H9 (cell line): Measurements from ENCODE around the gene MYO1D. TPM values are rescaled to one million over a fixed set of nuclear protein-coding genes. Genes with fewer than 3 reads are reported as not detected.

Experiments used
- DNase-seq: peaks from one replicate; pipeline ENCODE4 v3.0.0-alpha.2; 2017
- H2AFZ ChIP-seq: one replicate; pipeline ENCODE4 v1.6.1; 2013; ENCODE audit warnings: mild to moderate bottlenecking, low read length, control low read depth, moderate library complexity
- H2AK5ac ChIP-seq: 2 replicates; pipeline ENCODE4 v1.6.1; 2013; ENCODE audit warnings: low read length, control low read depth, mixed read lengths; ENCODE audit not compliant: insufficient read length
- H2BK120ac ChIP-seq: one replicate; pipeline ENCODE4 v1.6.1; 2013; ENCODE audit warnings: low read depth, mild to moderate bottlenecking, low read length, control low read depth, inconsistent platforms; ENCODE audit not compliant: poor library complexity, severe bottlenecking
- H2BK12ac ChIP-seq: 2 replicates; pipeline ENCODE4 v1.6.1; 2013; ENCODE audit warnings: low read length, control low read depth, mixed read lengths, low read depth; ENCODE audit not compliant: insufficient read length
- H2BK15ac ChIP-seq: 2 replicates; pipeline ENCODE4 v1.6.1; 2013; ENCODE audit warnings: low read depth, low read length, control low read depth
- H2BK20ac ChIP-seq: one replicate; pipeline ENCODE4 v1.6.1; 2013; ENCODE audit warnings: low read depth, mild to moderate bottlenecking, low read length, control low read depth, inconsistent platforms; ENCODE audit not compliant: poor library complexity, severe bottlenecking
- H2BK5ac ChIP-seq: 2 replicates; pipeline ENCODE4 v1.6.1; 2013; ENCODE audit warnings: low read length, control low read depth, mixed read lengths; ENCODE audit not compliant: insufficient read length
- H3K14ac ChIP-seq: 2 replicates; pipeline ENCODE4 v1.6.1; 2013; ENCODE audit warnings: low read length, control low read depth; ENCODE audit not compliant: insufficient read depth
- H3K18ac ChIP-seq: 2 replicates; pipeline ENCODE4 v1.6.1; 2013; ENCODE audit warnings: low read depth, mild to moderate bottlenecking, mixed read lengths, low read length, control low read depth; ENCODE audit not compliant: insufficient read length
- H3K23ac ChIP-seq: 2 replicates; pipeline ENCODE4 v1.6.1; 2013; ENCODE audit warnings: low read length, control low read depth, mixed read lengths, low read depth; ENCODE audit not compliant: insufficient read length
- H3K23me2 ChIP-seq: 2 replicates; pipeline ENCODE4 v1.6.1; 2013; ENCODE audit warnings: low read depth, mild to moderate bottlenecking, mixed read lengths, low read length, control low read depth; ENCODE audit not compliant: insufficient read length, poor library complexity, severe bottlenecking
- H3K27ac ChIP-seq: 2 replicates; pipeline ENCODE4 v1.5.1; 2013; ENCODE audit warnings: low read length, control low read depth, mixed read lengths, low read depth; ENCODE audit not compliant: insufficient read length
- H3K27me3 ChIP-seq: 2 replicates; pipeline ENCODE4 v1.6.1; 2013; ENCODE audit warnings: low read length, control low read depth, inconsistent platforms; ENCODE audit not compliant: insufficient read depth
- H3K4ac ChIP-seq: 2 replicates; pipeline ENCODE4 v1.6.1; 2013; ENCODE audit warnings: low read depth, mild to moderate bottlenecking, control low read depth, inconsistent platforms, low read length, moderate library complexity
- H3K4me1 ChIP-seq: 2 replicates; pipeline ENCODE4 v1.6.1; 2013; ENCODE audit warnings: low read length, control low read depth, inconsistent platforms; ENCODE audit not compliant: insufficient read depth
- H3K4me2 ChIP-seq: 2 replicates; pipeline ENCODE4 v1.6.1; 2013; ENCODE audit warnings: low read length, control low read depth, mixed read lengths; ENCODE audit not compliant: insufficient read length, insufficient read depth
- H3K56ac ChIP-seq: 2 replicates; pipeline ENCODE4 v1.6.1; 2013; ENCODE audit warnings: low read depth, mild to moderate bottlenecking, mixed read lengths, low read length, control low read depth; ENCODE audit not compliant: insufficient read length
- H3K79me1 ChIP-seq: 2 replicates; pipeline ENCODE4 v1.6.1; 2013; ENCODE audit warnings: low read depth, mild to moderate bottlenecking, moderate library complexity, low read length, control low read depth, inconsistent platforms; ENCODE audit not compliant: insufficient read depth, poor library complexity, severe bottlenecking
- H3K79me2 ChIP-seq: 2 replicates; pipeline ENCODE4 v1.6.1; 2013; ENCODE audit warnings: low read length, control low read depth, inconsistent platforms; ENCODE audit not compliant: insufficient read depth
- H3K9ac ChIP-seq: 2 replicates; pipeline ENCODE4 v1.6.1; 2013; ENCODE audit warnings: low read length, control low read depth, mixed read lengths; ENCODE audit not compliant: insufficient read length; ENCODE audit errors: extremely low read depth
- H3K9me3 ChIP-seq: one replicate; pipeline ENCODE4 v1.6.1; 2013; ENCODE audit warnings: low read depth, low read length, inconsistent platforms; ENCODE audit not compliant: control insufficient read depth
- H3T11ph ChIP-seq: one replicate; pipeline ENCODE4 v1.6.1; 2013; ENCODE audit warnings: mild to moderate bottlenecking, low read length, control low read depth, inconsistent platforms
- H4K20me1 ChIP-seq: one replicate; pipeline ENCODE4 v1.6.1; 2013; ENCODE audit not compliant: control insufficient read depth, insufficient read length, insufficient read depth
- H4K5ac ChIP-seq: 2 replicates; pipeline ENCODE4 v1.6.1; 2013; ENCODE audit warnings: low read depth, mild to moderate bottlenecking, mixed read lengths, low read length, control low read depth; ENCODE audit not compliant: insufficient read length
- H4K8ac ChIP-seq: replicated peaks from 2 replicates; pipeline ENCODE4 v1.6.1; 2013; ENCODE audit warnings: low read length, control low read depth, mixed read lengths, low read depth; ENCODE audit not compliant: insufficient read length
- H4K91ac ChIP-seq: 2 replicates; pipeline ENCODE4 v1.6.1; 2013; ENCODE audit warnings: low read depth, mild to moderate bottlenecking, moderate library complexity, mixed read lengths, low read length, control low read depth; ENCODE audit not compliant: insufficient read length
- H3K27ac Mint-ChIP-seq, 3 experiments: 2 replicates in 2 of 3; 3 replicates in 1 of 3; pipeline ENCODE4 v1.8.0; 2020 to 2021; ENCODE audit warnings: mixed read lengths in 3 of 3, mild to moderate bottlenecking in 1 of 3, moderate library complexity in 1 of 3
- H3K27me3 Mint-ChIP-seq: 2 replicates; pipeline ENCODE4 v1.8.0; 2021; ENCODE audit warnings: low read depth, mild to moderate bottlenecking, moderate library complexity, mixed read lengths
- H3K36me3 Mint-ChIP-seq, 3 experiments: 2 replicates in 2 of 3; 3 replicates in 1 of 3; pipeline ENCODE4 v1.8.0; 2020 to 2021; ENCODE audit warnings: low read depth in 3 of 3, mixed read lengths in 3 of 3; ENCODE audit not compliant: insufficient read depth in 1 of 3
- H3K4me1 Mint-ChIP-seq, 2 experiments: 2 replicates each; pipeline ENCODE4 v1.8.0; 2020; ENCODE audit warnings: mixed read lengths in 2 of 2
- H3K4me3 Mint-ChIP-seq, 2 experiments: 2 replicates in 1 of 2; 3 replicates in 1 of 2; pipeline ENCODE4 v1.8.0; 2020 to 2021; ENCODE audit warnings: mild to moderate bottlenecking in 2 of 2, mixed read lengths in 2 of 2, moderate library complexity in 1 of 2
- H3K9me3 Mint-ChIP-seq, 2 experiments: 2 replicates in 1 of 2; 3 replicates in 1 of 2; pipeline ENCODE4 v1.8.0; 2020; ENCODE audit warnings: mild to moderate bottlenecking in 2 of 2, mixed read lengths in 2 of 2, moderate library complexity in 1 of 2
- CTCF ChIP-seq: fragments of 200-600 bp; sonication (generic); conservative IDR thresholded peaks from 3 replicates; pipeline ENCODE4 v1.8.0; 2021; ENCODE audit warnings: antibody characterized with exemption, mild to moderate bottlenecking
- WGBS: extraction: QIAGEN DNeasy Blood & Tissue Kit; methylation state at CpG from one replicate; pipeline ENCODE4 v1.1.7; 2013; ENCODE audit warnings: missing lambda C conversion rate, low lambda C conversion rate, mixed read lengths; ENCODE audit not compliant: insufficient read length; ENCODE audit errors: extremely low coverage; 5-methylcytosine and 5-hydroxymethylcytosine counted together
- total RNA-seq: library from RNA; stranded (reverse); gene quantifications from 2 replicates; pipeline ENCODE4 v1.2.1, GENCODE V29; 2021

Gene MYO1D
- total RNA-seq, 1 experiment from 2014 or later, result 19.0 TPM

- Histone ChIP-seq H3K79me2 (no peaks in the 10 kb centered on the region; the same call in 1 of the 2 replicates), H2BK12ac (no peak overlapping the region), H2BK20ac (no peak overlapping the region), H3K79me1 (no peaks in the 10 kb centered on the region), H4K91ac (no peak overlapping the region), H2BK5ac (no peak overlapping the region), H2BK15ac (no peak overlapping the region), H4K20me1 (no peaks in the 10 kb centered on the region), H3K23me2 (no peaks in the 10 kb centered on the region), H4K5ac (no peak overlapping the region), H3K4me1 (peaks cover 2% of the 10 kb centered on the region; the same call in 1 of the 2 replicates), H3K14ac (no peak overlapping the region), H3K56ac (no peak overlapping the region), H3K4ac (no peak overlapping the region), H4K8ac (no peak overlapping the region), H2BK120ac (no peak overlapping the region), H3K23ac (no peak overlapping the region), H3K4me2 (no peak overlapping the region), H3K27ac (no peak overlapping the region), H3T11ph (no peak overlapping the region), H3K9ac (no peak overlapping the region), H3K18ac (no peak overlapping the region), H3K27me3 (no peaks in the 10 kb centered on the region), H2AK5ac (no peak overlapping the region), H2AFZ (no peak overlapping the region), H3K9me3 (no peaks in the 10 kb centered on the region)
- Mint-ChIP-seq H3K36me3 (peaks cover 0 to 2% (median 0%) of the 10 kb centered on the region in 3 experiments; a peak in 1 of 7 replicates), H3K4me3 (no peak overlapping the region), H3K27ac (no peak overlapping the region), H3K27me3 (no peaks in the 10 kb centered on the region), H3K9me3 (no peaks in the 10 kb centered on the region), H3K4me1 (peaks cover 2 to 3% of the 10 kb centered on the region in 2 experiments; a peak in 1 of 4 replicates)
- TF ChIP-seq CTCF, result no peak
- DNase-seq, result no peak
- WGBS, result no CpG with 5 or more reads among the region's 3 CpGs
Measured at GRCh38 chr17:32831223-32831622, 45.7 kb downstream of the MYO1D start.
